GM12878 (cell line): ENCODE data around the gene FAF1. TPM values are rescaled to one million over a fixed set of nuclear protein-coding genes. Genes with fewer than 3 reads are reported as not detected.

ENCODE experiments used
- CBX5 ChIP-seq: sonication (generic); IDR thresholded peaks from 2 replicates; pipeline ENCODE4 v1.6.1; 2016; ENCODE audit warnings: low read depth, moderate library complexity, mild to moderate bottlenecking, inconsistent platforms
- CREB1 ChIP-seq: IDR thresholded peaks from 2 replicates; pipeline ENCODE4 v1.6.1; 2012; ENCODE audit warnings: low read depth, mild to moderate bottlenecking, inconsistent platforms
- FOS ChIP-seq: IDR thresholded peaks from 3 replicates; pipeline ENCODE4 v1.6.1; 2011; ENCODE audit warnings: borderline replicate concordance; ENCODE audit not compliant: insufficient read length; ENCODE audit errors: extremely low read depth
- FOXM1 ChIP-seq: IDR thresholded peaks from 2 replicates; pipeline ENCODE4 v1.6.1; 2012; ENCODE audit warnings: low read depth, mild to moderate bottlenecking, inconsistent platforms, low read length, moderate library complexity
- IRF4 ChIP-seq: IDR thresholded peaks from 2 replicates; pipeline ENCODE4 v1.6.1; 2011; ENCODE audit warnings: low read depth, low read length
- MTA2 ChIP-seq: fragments of 450-650 bp; IDR thresholded peaks from 2 replicates; pipeline ENCODE4 v1.6.1; 2016; ENCODE audit warnings: low read depth, mild to moderate bottlenecking, moderate library complexity
- NR2C2 ChIP-seq: IDR thresholded peaks from 2 replicates; pipeline ENCODE4 v1.6.1; 2011; ENCODE audit warnings: borderline replicate concordance, low read depth; ENCODE audit not compliant: control insufficient read depth, insufficient read length
- PML ChIP-seq: IDR thresholded peaks from 2 replicates; pipeline ENCODE4 v1.6.1; 2012; ENCODE audit warnings: low read length, inconsistent platforms
- POLR2A ChIP-seq: IDR thresholded peaks from 2 replicates; pipeline ENCODE4 v1.6.1; 2011; ENCODE audit warnings: low read depth, mild to moderate bottlenecking, low read length
- RBBP5 ChIP-seq: fragments of 200-600 bp; sonication (generic); conservative IDR thresholded peaks from 2 replicates; pipeline ENCODE4 v1.6.1; 2016
- RELA ChIP-seq: fragments of 450-650 bp; IDR thresholded peaks from 2 replicates; pipeline ENCODE4 v1.8.0; 2014; ENCODE audit warnings: borderline replicate concordance; ENCODE audit not compliant: partially characterized antibody
- SRF ChIP-seq, 2 experiments: IDR thresholded peaks; 2 replicates each; pipeline ENCODE4 v1.6.1; 2011; ENCODE audit warnings: low read depth in 2 of 2, low read length in 2 of 2, mild to moderate bottlenecking in 1 of 2, moderate library complexity in 1 of 2
- ZNF24 ChIP-seq: fragments of 450-650 bp; IDR thresholded peaks from 2 replicates; pipeline ENCODE4 v1.6.1; 2017; ENCODE audit warnings: antibody characterized with exemption, mild to moderate bottlenecking
- ZNF384 ChIP-seq: IDR thresholded peaks from 2 replicates; pipeline ENCODE4 v1.6.1; 2012; ENCODE audit warnings: low read depth, mild to moderate bottlenecking, low read length, improper control_type of control experiment, borderline replicate concordance
- ZNF622 ChIP-seq: fragments of 450-650 bp; IDR thresholded peaks from 2 replicates; pipeline ENCODE4 v1.6.1; 2017; ENCODE audit warnings: mild to moderate bottlenecking, inconsistent platforms
- polyA plus RNA-seq, 11 experiments: library from polyadenylated mRNA; depleted of rRNA in 4 of 11; unstranded in 6 of 11; stranded (reverse) in 5 of 11; fragments of >200 nt; fragmentation: Nextera tagmentation in 4 of 11; fragmentation: Illumina TruSeq in 1 of 11; extraction: Ambion mirVana in 4 of 11; extraction: Trizol in 1 of 11; gene quantifications; 1 replicate in 1 of 11; 2 replicates in 10 of 11; pipeline versions ENCODE4 v1.2.1 to v1.2.3, GENCODE V29; 2011 to 2016; ENCODE audit warnings: inconsistent platforms in 2 of 11, missing spikeins in 2 of 11, low read depth in 1 of 11
- total RNA-seq, 4 experiments: library from RNA; depleted of rRNA in 3 of 4; stranded (reverse); fragments of >200 nt in 3 of 4; fragmentation: Illumina TruSeq in 1 of 4; extraction: Trizol in 1 of 4; gene quantifications; 2 replicates each; pipeline versions ENCODE4 v1.2.1 to v1.2.3, GENCODE V29; 2013 to 2021
- TF ChIP-seq, protein P1 (sequence below): fragments of 450-650 bp; IDR thresholded peaks from 2 replicates; pipeline ENCODE4 v1.6.1; 2016; ENCODE audit warnings: mild to moderate bottlenecking
- TF ChIP-seq, protein P2 (sequence below): fragments of 450-650 bp; IDR thresholded peaks from 2 replicates; pipeline ENCODE4 v1.6.1; 2017; ENCODE audit warnings: low read depth, mild to moderate bottlenecking, moderate library complexity
- TF ChIP-seq, protein P3 (sequence below): IDR thresholded peaks from 2 replicates; pipeline ENCODE4 v1.6.1; 2012; ENCODE audit warnings: mild to moderate bottlenecking, low read depth, low read length
- TF ChIP-seq, protein P4 (sequence below): fragments of 450-650 bp; formaldehyde crosslinking; IDR thresholded peaks from 2 replicates; pipeline ENCODE4 v1.4.0; 2020; ENCODE audit warnings: mild to moderate bottlenecking, moderate library complexity
- TF ChIP-seq, protein P5 (sequence below): IDR thresholded peaks from 2 replicates; pipeline ENCODE4 v1.6.1; 2011; ENCODE audit warnings: mild to moderate bottlenecking, low read depth, low read length, moderate library complexity; ENCODE audit not compliant: insufficient replicate concordance

FAF1 gene
- total and polyA plus RNA-seq, 10 of the 15 experiments (the other 5 are each of a cell fraction or from before 2014, with no cell fraction given) = 8.6 to 54.5 (median 23.7) TPM

DNA sequence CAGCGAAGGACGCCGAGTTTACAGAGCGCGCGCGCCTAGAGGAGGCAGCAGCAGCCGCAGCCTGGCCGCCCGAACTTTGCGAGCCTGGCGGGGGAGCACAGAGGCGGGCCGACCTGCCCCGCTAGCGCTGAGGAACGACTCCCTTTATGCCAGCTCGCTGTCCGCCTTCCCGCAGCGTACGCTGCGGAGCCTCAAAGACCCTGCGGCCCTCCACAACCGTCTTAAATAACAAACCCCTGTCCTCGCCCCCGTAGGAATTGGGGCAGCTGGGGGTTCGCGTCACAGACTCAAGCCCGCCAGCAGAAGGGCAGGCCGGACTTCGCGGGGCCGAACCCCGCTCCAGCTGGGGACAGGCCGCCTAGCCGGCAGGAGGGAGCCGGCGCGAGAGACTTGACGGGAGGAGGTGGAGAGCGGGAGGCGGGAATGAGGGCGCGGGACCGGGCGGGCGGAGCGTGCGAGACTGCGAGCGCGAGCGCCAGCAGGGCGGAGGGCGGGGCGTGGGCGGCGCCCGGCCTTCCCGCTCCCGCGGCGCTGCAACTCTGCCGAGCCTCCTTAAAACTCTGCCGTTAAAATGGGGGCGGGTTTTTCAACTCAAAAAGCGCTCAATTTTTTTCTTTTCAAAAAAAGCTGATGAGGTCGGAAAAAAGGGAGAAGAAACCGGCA lies 8.2 kb upstream of the FAF1 start (continued):
- TF ChIP-seq MTA2 = no peak
- no peak for TF ChIP-seq ZNF24
- no peak for TF ChIP-seq ZNF622
- no peak for TF ChIP-seq RELA
- TF ChIP-seq, protein P1, sequence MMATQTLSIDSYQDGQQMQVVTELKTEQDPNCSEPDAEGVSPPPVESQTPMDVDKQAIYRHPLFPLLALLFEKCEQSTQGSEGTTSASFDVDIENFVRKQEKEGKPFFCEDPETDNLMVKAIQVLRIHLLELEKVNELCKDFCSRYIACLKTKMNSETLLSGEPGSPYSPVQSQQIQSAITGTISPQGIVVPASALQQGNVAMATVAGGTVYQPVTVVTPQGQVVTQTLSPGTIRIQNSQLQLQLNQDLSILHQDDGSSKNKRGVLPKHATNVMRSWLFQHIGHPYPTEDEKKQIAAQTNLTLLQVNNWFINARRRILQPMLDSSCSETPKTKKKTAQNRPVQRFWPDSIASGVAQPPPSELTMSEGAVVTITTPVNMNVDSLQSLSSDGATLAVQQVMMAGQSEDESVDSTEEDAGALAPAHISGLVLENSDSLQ = no peak
- TF ChIP-seq IRF4 = no peak
- TF ChIP-seq, protein P2, sequence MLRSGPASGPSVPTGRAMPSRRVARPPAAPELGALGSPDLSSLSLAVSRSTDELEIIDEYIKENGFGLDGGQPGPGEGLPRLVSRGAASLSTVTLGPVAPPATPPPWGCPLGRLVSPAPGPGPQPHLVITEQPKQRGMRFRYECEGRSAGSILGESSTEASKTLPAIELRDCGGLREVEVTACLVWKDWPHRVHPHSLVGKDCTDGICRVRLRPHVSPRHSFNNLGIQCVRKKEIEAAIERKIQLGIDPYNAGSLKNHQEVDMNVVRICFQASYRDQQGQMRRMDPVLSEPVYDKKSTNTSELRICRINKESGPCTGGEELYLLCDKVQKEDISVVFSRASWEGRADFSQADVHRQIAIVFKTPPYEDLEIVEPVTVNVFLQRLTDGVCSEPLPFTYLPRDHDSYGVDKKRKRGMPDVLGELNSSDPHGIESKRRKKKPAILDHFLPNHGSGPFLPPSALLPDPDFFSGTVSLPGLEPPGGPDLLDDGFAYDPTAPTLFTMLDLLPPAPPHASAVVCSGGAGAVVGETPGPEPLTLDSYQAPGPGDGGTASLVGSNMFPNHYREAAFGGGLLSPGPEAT = 0 out of 2 replicates have a peak, but pooled peaks have one; percentile 2
- no peak for TF ChIP-seq NR2C2
- no peak for TF ChIP-seq CREB1
- TF ChIP-seq FOS = no peak
- no peak for TF ChIP-seq PML
- TF ChIP-seq, protein P3, sequence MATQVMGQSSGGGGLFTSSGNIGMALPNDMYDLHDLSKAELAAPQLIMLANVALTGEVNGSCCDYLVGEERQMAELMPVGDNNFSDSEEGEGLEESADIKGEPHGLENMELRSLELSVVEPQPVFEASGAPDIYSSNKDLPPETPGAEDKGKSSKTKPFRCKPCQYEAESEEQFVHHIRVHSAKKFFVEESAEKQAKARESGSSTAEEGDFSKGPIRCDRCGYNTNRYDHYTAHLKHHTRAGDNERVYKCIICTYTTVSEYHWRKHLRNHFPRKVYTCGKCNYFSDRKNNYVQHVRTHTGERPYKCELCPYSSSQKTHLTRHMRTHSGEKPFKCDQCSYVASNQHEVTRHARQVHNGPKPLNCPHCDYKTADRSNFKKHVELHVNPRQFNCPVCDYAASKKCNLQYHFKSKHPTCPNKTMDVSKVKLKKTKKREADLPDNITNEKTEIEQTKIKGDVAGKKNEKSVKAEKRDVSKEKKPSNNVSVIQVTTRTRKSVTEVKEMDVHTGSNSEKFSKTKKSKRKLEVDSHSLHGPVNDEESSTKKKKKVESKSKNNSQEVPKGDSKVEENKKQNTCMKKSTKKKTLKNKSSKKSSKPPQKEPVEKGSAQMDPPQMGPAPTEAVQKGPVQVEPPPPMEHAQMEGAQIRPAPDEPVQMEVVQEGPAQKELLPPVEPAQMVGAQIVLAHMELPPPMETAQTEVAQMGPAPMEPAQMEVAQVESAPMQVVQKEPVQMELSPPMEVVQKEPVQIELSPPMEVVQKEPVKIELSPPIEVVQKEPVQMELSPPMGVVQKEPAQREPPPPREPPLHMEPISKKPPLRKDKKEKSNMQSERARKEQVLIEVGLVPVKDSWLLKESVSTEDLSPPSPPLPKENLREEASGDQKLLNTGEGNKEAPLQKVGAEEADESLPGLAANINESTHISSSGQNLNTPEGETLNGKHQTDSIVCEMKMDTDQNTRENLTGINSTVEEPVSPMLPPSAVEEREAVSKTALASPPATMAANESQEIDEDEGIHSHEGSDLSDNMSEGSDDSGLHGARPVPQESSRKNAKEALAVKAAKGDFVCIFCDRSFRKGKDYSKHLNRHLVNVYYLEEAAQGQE = no peak
- TF ChIP-seq CBX5 = no peak
- TF ChIP-seq, protein P4, sequence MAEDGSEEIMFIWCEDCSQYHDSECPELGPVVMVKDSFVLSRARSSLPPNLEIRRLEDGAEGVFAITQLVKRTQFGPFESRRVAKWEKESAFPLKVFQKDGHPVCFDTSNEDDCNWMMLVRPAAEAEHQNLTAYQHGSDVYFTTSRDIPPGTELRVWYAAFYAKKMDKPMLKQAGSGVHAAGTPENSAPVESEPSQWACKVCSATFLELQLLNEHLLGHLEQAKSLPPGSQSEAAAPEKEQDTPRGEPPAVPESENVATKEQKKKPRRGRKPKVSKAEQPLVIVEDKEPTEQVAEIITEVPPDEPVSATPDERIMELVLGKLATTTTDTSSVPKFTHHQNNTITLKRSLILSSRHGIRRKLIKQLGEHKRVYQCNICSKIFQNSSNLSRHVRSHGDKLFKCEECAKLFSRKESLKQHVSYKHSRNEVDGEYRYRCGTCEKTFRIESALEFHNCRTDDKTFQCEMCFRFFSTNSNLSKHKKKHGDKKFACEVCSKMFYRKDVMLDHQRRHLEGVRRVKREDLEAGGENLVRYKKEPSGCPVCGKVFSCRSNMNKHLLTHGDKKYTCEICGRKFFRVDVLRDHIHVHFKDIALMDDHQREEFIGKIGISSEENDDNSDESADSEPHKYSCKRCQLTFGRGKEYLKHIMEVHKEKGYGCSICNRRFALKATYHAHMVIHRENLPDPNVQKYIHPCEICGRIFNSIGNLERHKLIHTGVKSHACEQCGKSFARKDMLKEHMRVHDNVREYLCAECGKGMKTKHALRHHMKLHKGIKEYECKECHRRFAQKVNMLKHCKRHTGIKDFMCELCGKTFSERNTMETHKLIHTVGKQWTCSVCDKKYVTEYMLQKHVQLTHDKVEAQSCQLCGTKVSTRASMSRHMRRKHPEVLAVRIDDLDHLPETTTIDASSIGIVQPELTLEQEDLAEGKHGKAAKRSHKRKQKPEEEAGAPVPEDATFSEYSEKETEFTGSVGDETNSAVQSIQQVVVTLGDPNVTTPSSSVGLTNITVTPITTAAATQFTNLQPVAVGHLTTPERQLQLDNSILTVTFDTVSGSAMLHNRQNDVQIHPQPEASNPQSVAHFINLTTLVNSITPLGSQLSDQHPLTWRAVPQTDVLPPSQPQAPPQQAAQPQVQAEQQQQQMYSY (CRISPR knock-in tag) = no peak
- peak; percentile 55 for TF ChIP-seq ZNF384
- TF ChIP-seq FOXM1 = peak; percentile 71
- TF ChIP-seq, protein P5, sequence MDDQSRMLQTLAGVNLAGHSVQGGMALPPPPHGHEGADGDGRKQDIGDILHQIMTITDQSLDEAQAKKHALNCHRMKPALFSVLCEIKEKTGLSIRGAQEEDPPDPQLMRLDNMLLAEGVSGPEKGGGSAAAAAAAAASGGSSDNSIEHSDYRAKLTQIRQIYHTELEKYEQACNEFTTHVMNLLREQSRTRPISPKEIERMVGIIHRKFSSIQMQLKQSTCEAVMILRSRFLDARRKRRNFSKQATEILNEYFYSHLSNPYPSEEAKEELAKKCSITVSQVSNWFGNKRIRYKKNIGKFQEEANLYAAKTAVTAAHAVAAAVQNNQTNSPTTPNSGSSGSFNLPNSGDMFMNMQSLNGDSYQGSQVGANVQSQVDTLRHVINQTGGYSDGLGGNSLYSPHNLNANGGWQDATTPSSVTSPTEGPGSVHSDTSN = no peak
- no peak for TF ChIP-seq SRF (IDR thresholded peaks at IDR 0.05; ENCODE audit: low read depth in 2 of 2, low read length in 2 of 2)
- peak; percentile 75 for TF ChIP-seq POLR2A
- no peak for TF ChIP-seq RBBP5
